ENCODE results near the gene CCDC183.

GRCh38 chr9:136847088-136847825, 51.1 kb downstream of the CCDC183 start:
- TF ChIP-seq EZH2 (IDR thresholded peaks at IDR 0.05; ENCODE audit: insufficient read depth, low read length) (peak; percentile 10), CTCF (IDR thresholded peaks at IDR 0.05; ENCODE audit: insufficient read depth, low read depth, low read length) (no peak)

Data from astrocyte (in vitro differentiated cells and primary cell).